K562 (cell line): ENCODE results near the gene SZT2. TPM values are rescaled to one million over a fixed set of nuclear protein-coding genes. Genes with fewer than 3 reads are reported as not detected.

Experiments
- ADNP ChIP-seq: fragments of 200-800 bp; sonication (Bioruptor generic); IDR thresholded peaks from 2 replicates; pipeline ENCODE4 v1.6.1; 2016; ENCODE audit warnings: missing genetic modification characterization, missing compliant biosample characterization
- BCL6 ChIP-seq: fragments of 250-450 bp; sonication (Bioruptor Pico); IDR thresholded peaks from 2 replicates; pipeline ENCODE4 v1.4.0; 2020
- CHD4 ChIP-seq: fragments of 200-600 bp; sonication (generic); IDR thresholded peaks from 3 replicates; pipeline ENCODE4 v1.6.1; 2012; ENCODE audit warnings: low read depth, mild to moderate bottlenecking, mixed read lengths, low read length, inconsistent platforms; ENCODE audit not compliant: insufficient read depth, insufficient replicate concordance, poor library complexity, severe bottlenecking
- DPF2 ChIP-seq: fragments of 450-650 bp; IDR thresholded peaks from 2 replicates; pipeline ENCODE4 v1.6.1; 2016
- ELF2 ChIP-seq: fragments of 250-450 bp; sonication (Bioruptor Pico); IDR thresholded peaks from 2 replicates; pipeline ENCODE4 v1.5.0; 2021; ENCODE audit warnings: mild to moderate bottlenecking
- FOXK2 ChIP-seq, 2 experiments: fragments of 450-650 bp; IDR thresholded peaks in 1 of 2; conservative IDR thresholded peaks in 1 of 2; 2 replicates each; pipeline ENCODE4 v1.6.1; 2016; ENCODE audit warnings: low read depth in 2 of 2, mild to moderate bottlenecking in 1 of 2
- HDAC1 ChIP-seq, 2 experiments: fragments of 450-650 bp; IDR thresholded peaks; 2 replicates each; pipeline ENCODE4 v1.6.1; 2016 to 2017; ENCODE audit warnings: inconsistent platforms in 1 of 2, mild to moderate bottlenecking in 1 of 2, moderate library complexity in 1 of 2
- KLF16 ChIP-seq: IDR thresholded peaks from 2 replicates; pipeline ENCODE4 v1.6.1; 2016; ENCODE audit warnings: antibody characterized with exemption
- NFATC3 ChIP-seq: fragments of 450-650 bp; IDR thresholded peaks from 2 replicates; pipeline ENCODE4 v1.6.1; 2017; ENCODE audit warnings: mild to moderate bottlenecking
- NKRF ChIP-seq: fragments of 450-650 bp; IDR thresholded peaks from 2 replicates; pipeline ENCODE4 v1.6.1; 2016; ENCODE audit warnings: borderline replicate concordance
- NR3C1 ChIP-seq: sonication (generic); formaldehyde crosslinking; IDR thresholded peaks from 2 replicates; pipeline ENCODE4 v1.8.1; 2022; ENCODE audit warnings: missing genetic modification reagents
- PHF21A ChIP-seq: fragments of 450-650 bp; IDR thresholded peaks from 2 replicates; pipeline ENCODE4 v1.6.1; 2017; ENCODE audit warnings: low read depth, borderline replicate concordance
- RBFOX2 ChIP-seq: fragments of 200-400 bp; formaldehyde crosslinking; IDR thresholded peaks from 2 replicates; pipeline ENCODE4 v1.6.1; 2017; ENCODE audit warnings: low read depth, mild to moderate bottlenecking, low read length, moderate library complexity
- RHOXF2B ChIP-seq: fragments of 250-450 bp; sonication (Bioruptor Pico); conservative IDR thresholded peaks from 2 replicates; pipeline ENCODE4 v1.5.1; 2021
- SMAD2 ChIP-seq: fragments of 150-350 bp; IDR thresholded peaks from 2 replicates; pipeline ENCODE4 v1.6.1; 2014; ENCODE audit warnings: low read depth, mild to moderate bottlenecking, low read length
- SMARCA4 ChIP-seq: fragments of 450-650 bp; IDR thresholded peaks from 2 replicates; pipeline ENCODE4 v1.6.1; 2016
- TEAD2 ChIP-seq: fragments of 450-650 bp; IDR thresholded peaks from 2 replicates; pipeline ENCODE4 v1.6.1; 2016; ENCODE audit warnings: missing genetic modification characterization, control low read depth, missing compliant biosample characterization
- XRCC3 ChIP-seq: fragments of 450-650 bp; IDR thresholded peaks from 2 replicates; pipeline ENCODE4 v1.6.1; 2017; ENCODE audit warnings: mild to moderate bottlenecking, moderate library complexity
- ZBTB34 ChIP-seq: fragments of 250-450 bp; sonication (Bioruptor Pico); IDR thresholded peaks from 2 replicates; pipeline ENCODE4 v1.8.0; 2021; ENCODE audit warnings: mild to moderate bottlenecking, moderate library complexity
- ZNF124 ChIP-seq: sonication (generic); formaldehyde crosslinking; IDR thresholded peaks from 2 replicates; pipeline ENCODE4 v1.8.1; 2022; ENCODE audit warnings: missing genetic modification reagents
- ZNF583 ChIP-seq: fragments of 250-450 bp; sonication (Bioruptor Pico); IDR thresholded peaks from 2 replicates; pipeline ENCODE4 v1.4.0; 2020
- ZNF696 ChIP-seq: fragments of 250-450 bp; sonication (Bioruptor Pico); conservative IDR thresholded peaks from 2 replicates; pipeline ENCODE4 v1.4.0; 2020; ENCODE audit warnings: mild to moderate bottlenecking, moderate library complexity
- ZSCAN29 ChIP-seq: fragments of 450-650 bp; IDR thresholded peaks from 2 replicates; pipeline ENCODE4 v1.6.1; 2017
- polyA plus RNA-seq, 8 experiments: library from polyadenylated mRNA; depleted of rRNA in 4 of 8; stranded (reverse) in 5 of 8; unstranded in 3 of 8; fragments of >200 nt; fragmentation: Nextera tagmentation in 2 of 8; fragmentation: Illumina TruSeq in 1 of 8; extraction: Ambion mirVana in 2 of 8; extraction: Trizol in 1 of 8; gene quantifications; 2 replicates each; pipeline versions ENCODE4 v1.2.1 to v1.2.3, GENCODE V29; 2011 to 2014; ENCODE audit warnings: inconsistent platforms in 1 of 8, missing spikeins in 1 of 8
- total RNA-seq, 7 experiments: library from RNA; depleted of rRNA in 6 of 7; stranded (reverse); fragments of >200 nt in 6 of 7; fragmentation: Illumina TruSeq in 2 of 7; extraction: Trizol in 2 of 7; gene quantifications; 2 replicates each; pipeline versions ENCODE4 v1.2.1 to v1.2.3, GENCODE V29; 2011 to 2021; ENCODE audit warnings: low replicate concordance in 1 of 7

Gene SZT2
- total and polyA plus RNA-seq, 9 of the 15 experiments (the other 6 are each of a cell fraction or from before 2014, with no cell fraction given): 0.88 to 31.0 (median 12.8) TPM

- TF ChIP-seq DPF2: peak; percentile 81
- TF ChIP-seq PHF21A: no peak
- TF ChIP-seq ADNP (tag): no peak
- no peak for TF ChIP-seq XRCC3
- no peak for TF ChIP-seq NFATC3
- no peak; a peak in 1 of 4 replicates for TF ChIP-seq FOXK2 (conservative IDR thresholded peaks at IDR 0.05 in 1 of 2, IDR thresholded peaks at IDR 0.05 in 1 of 2; ENCODE audit: low read depth in 2 of 2)
- TF ChIP-seq ELF2 (CRISPR knock-in tag): 0 out of 2 replicates have a peak, but pooled peaks have one; percentile 13
- no peak for TF ChIP-seq BCL6 (CRISPR knock-in tag)
- peak in 1 of 2 experiments; percentile 83; a peak in 2 of 4 replicates for TF ChIP-seq HDAC1 (IDR thresholded peaks at IDR 0.05)
- TF ChIP-seq ZNF583: no peak
- TF ChIP-seq ZNF124 (CRISPR knock-in tag): no peak
- TF ChIP-seq ZNF696 (CRISPR knock-in tag): no peak
- TF ChIP-seq ZSCAN29: no peak
- 0 out of 2 replicates have a peak, but pooled peaks have one; percentile 59 for TF ChIP-seq RHOXF2B (CRISPR knock-in tag)
- no peak for TF ChIP-seq NR3C1 (CRISPR knock-in tag)
- no peak for TF ChIP-seq SMAD2
- TF ChIP-seq CHD4: no peak
- no peak for TF ChIP-seq ZBTB34
- TF ChIP-seq RBFOX2: peak; percentile 70
- peak; percentile 73; the same call in 1 of the 2 replicates for TF ChIP-seq KLF16
- peak; percentile 66 for TF ChIP-seq NKRF
- peak; percentile 70 for TF ChIP-seq SMARCA4
- TF ChIP-seq TEAD2 (tag): no peak
Measured at GRCh38 chr1:43367026-43367903, 22.4 kb upstream of the SZT2 start (continued).
